GM18507 (cell line): ENCODE data around the gene FANCC.

Experiments used
- DNase-seq: peaks from one replicate; pipeline ENCODE4 v3.0.0; 2011; ENCODE audit warnings: low read depth; ENCODE audit not compliant: insufficient read length; ENCODE audit errors: extremely low spot score
- FAIRE-seq: peaks from 2 replicates; lab custom pipeline; 2011; peaks lifted over from hg19 to GRCh38; lab: Jason Lieb, UNC

Gene FANCC

GRCh38 chr9:95083086-95083768, 234.3 kb downstream of the FANCC start:
- DNase-seq (no peak), FAIRE-seq (no peak)

GRCh38 chr9:95082401-95083084, 235.0 kb downstream of the FANCC start:
- FAIRE-seq (no peak), DNase-seq (no peak)

GRCh38 chr9:95081998-95082397, 235.5 kb downstream of the FANCC start:
- DNase-seq: no peak

GRCh38 chr9:95080961-95081647, 236.4 kb downstream of the FANCC start:
- DNase-seq (no peak), FAIRE-seq (no peak)

More at GRCh38 chr9:95081998-95082397, 235.5 kb downstream of the FANCC start:
- no peak for FAIRE-seq

GRCh38 chr9:95079461-95079860, 238.0 kb downstream of the FANCC start:
- DNase-seq: no peak
- no peak for FAIRE-seq

- DNase-seq (no peak), FAIRE-seq (no peak)
These were observed 238.6 kb downstream of the FANCC start for GRCh38 chr9:95078939-95079338.

GRCh38 chr9:95078511-95078910, 239.0 kb downstream of the FANCC start:
- no peak for FAIRE-seq

GRCh38 chr9:95077766-95078370, 239.6 kb downstream of the FANCC start:
- DNase-seq: no peak

More at GRCh38 chr9:95078511-95078910, 239.0 kb downstream of the FANCC start:
- DNase-seq: no peak

GRCh38 chr9:95077053-95077765, 240.3 kb downstream of the FANCC start:
- FAIRE-seq (no peak), DNase-seq (no peak)

More at GRCh38 chr9:95077766-95078370, 239.6 kb downstream of the FANCC start:
- FAIRE-seq: no peak

GRCh38 chr9:95076696-95077052, 240.8 kb downstream of the FANCC start:
- no peak for FAIRE-seq

GRCh38 chr9:95075700-95076099, 241.8 kb downstream of the FANCC start:
- DNase-seq: no peak
- no peak for FAIRE-seq

More at GRCh38 chr9:95076696-95077052, 240.8 kb downstream of the FANCC start:
- DNase-seq: no peak

GRCh38 chr9:95074632-95075031, 242.9 kb downstream of the FANCC start:
- FAIRE-seq: no peak
- DNase-seq: no peak

- no peak for DNase-seq
These were observed 243.6 kb downstream of the FANCC start for GRCh38 chr9:95073918-95074317.

GRCh38 chr9:95073042-95073607, 244.4 kb downstream of the FANCC start:
- FAIRE-seq (no peak), DNase-seq (no peak)

More at GRCh38 chr9:95073918-95074317, 243.6 kb downstream of the FANCC start:
- no peak for FAIRE-seq

- DNase-seq: no peak
- no peak for FAIRE-seq
These were observed 245.6 kb downstream of the FANCC start for GRCh38 chr9:95071925-95072324.

- FAIRE-seq: no peak
- no peak for DNase-seq
These were observed 246.1 kb downstream of the FANCC start for GRCh38 chr9:95071450-95071849.

GRCh38 chr9:95070549-95071021, 246.9 kb downstream of the FANCC start:
- FAIRE-seq: no peak
- no peak for DNase-seq

GRCh38 chr9:95067897-95068296, 249.6 kb downstream of the FANCC start:
- FAIRE-seq: no peak

GRCh38 chr9:95067057-95067456, 250.5 kb downstream of the FANCC start:
- FAIRE-seq (no peak), DNase-seq (no peak)

More at GRCh38 chr9:95067897-95068296, 249.6 kb downstream of the FANCC start:
- DNase-seq: no peak
